Colon (tissue), 2 donors: Measurements from ENCODE around the gene PBX1.

Source experiments
- FAIRE-seq: peaks from 2 replicates; lab custom pipeline; 2012; peaks lifted over from hg19 to GRCh38; lab: Jason Lieb, UNC
- donor health status: control.
- donor health status: control.

PBX1 gene

GRCh38 chr1:164783778-164784555 is 225.0 kb downstream of the PBX1 start:
- no peak for FAIRE-seq

DNA sequence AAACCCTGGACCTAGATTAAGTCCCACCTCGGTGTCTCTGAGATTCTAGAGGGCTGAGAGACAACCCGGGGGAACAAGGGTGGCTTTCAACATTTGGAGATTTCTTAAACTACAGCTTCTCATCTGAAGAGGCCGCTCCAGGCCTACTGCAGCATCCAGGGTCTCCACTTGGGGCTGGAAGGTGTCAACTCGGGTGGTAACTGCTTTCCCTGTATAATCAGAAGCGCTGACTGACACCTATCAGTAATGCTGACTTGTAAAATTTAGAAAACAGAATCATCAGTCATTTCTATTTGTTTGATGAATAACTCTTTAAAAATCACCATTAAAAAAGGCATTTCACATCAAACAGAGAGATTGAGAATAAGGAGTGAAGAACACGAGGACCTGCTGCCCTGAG is 226.0 kb downstream of the PBX1 start:
- no peak for FAIRE-seq

- FAIRE-seq: no peak
These were observed 227.0 kb downstream of the PBX1 start for GRCh38 chr1:164785841-164786534.

- no peak for FAIRE-seq
These were observed 228.2 kb downstream of the PBX1 start for GRCh38 chr1:164786980-164787833.

- FAIRE-seq: no peak
These were observed 228.8 kb downstream of the PBX1 start for GRCh38 chr1:164787834-164788231.

DNA sequence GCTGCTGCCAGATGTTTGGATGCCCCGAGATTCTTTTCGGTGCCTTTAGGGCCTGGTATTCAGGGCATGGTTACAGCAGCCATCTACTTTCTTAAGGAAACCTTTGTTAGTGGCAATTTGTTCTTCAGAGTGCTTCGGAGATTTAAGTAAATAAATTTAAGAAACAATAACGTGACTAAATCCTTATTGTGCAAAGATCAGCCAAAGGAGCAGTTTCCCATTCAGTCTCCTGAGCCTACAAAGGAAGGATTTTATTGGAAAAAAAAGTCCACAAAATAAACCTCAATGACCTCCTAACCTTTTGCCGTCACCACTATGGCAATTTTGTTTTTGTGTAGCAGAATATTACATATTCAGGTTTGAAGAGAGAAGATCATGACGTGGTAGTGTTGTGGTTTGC is 231.1 kb downstream of the PBX1 start:
- no peak for FAIRE-seq

GRCh38 chr1:164792410-164793004 is 233.5 kb downstream of the PBX1 start:
- FAIRE-seq: no peak

GRCh38 chr1:164794356-164794755 is 235.4 kb downstream of the PBX1 start:
- no peak for FAIRE-seq

- no peak for FAIRE-seq
These were observed 237.9 kb downstream of the PBX1 start for GRCh38 chr1:164796916-164797315.

DNA sequence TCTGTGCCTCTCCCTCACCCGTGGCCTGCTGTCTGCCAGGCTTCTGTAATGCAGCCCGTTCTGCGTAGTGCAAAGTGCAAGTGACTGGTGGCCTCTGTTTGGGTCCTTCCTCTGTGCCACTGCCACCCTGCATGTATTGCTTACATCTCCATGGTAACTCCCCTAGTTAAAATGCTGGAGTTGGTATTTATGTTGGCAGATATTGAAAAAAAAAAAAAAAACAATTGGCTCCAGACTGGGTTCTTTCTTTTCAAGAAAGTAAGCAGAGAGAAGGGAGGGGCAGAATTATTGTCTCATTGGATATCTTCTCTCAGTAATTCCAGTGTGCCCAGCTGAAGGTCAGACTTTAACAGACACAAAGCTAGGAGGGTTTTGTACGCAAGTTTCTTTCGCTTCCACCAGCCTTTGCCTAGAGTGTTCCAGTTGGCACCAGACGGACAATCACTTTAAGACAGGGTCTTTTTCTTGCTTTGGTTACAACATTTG is 242.3 kb downstream of the PBX1 start:
- no peak for FAIRE-seq

- no peak for FAIRE-seq
These were observed 243.0 kb downstream of the PBX1 start for GRCh38 chr1:164801791-164802502.

GRCh38 chr1:164802529-164803282 is 243.7 kb downstream of the PBX1 start:
- peak; percentile 45 for FAIRE-seq

DNA sequence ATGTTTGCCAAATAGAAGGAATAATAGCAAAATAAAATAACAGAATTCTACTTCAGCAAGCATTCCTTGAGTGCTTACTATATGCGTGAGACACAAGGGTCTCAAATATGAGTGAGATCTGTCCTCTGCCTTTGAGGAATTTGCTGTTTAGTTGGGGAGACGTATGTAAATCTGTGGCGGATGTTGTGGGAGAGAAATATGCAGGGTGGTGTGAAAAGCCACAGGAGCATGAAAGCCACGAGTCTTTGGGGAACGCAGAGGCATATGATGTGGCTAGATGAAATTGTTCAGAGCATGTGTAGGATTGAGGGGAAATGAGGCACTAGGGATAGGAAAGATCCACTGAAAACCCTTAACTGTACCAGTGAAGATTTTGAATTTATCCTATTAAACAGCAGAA is 244.4 kb downstream of the PBX1 start:
- FAIRE-seq: no peak

- FAIRE-seq: no peak
These were observed 245.4 kb downstream of the PBX1 start for GRCh38 chr1:164804366-164804765.

DNA sequence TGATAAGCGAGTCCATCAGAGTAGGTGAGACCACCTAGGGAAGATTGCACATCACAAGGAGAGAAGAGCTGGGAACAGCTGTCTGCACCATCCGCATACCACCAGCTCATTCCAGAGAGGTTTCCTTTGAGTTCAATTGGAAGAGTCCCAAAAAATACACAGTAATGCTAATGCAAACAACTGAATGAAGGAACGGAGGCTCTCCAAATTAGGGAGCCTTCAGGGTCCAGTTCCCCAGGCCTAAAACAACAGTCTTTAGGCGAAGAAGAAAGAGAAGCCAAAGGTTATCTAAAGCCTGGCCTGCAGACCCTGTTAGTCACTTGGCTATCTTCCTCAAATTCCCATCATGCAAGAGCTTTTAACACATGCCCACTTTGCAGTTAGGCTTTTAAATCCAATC is 246.4 kb downstream of the PBX1 start:
- no peak for FAIRE-seq

DNA sequence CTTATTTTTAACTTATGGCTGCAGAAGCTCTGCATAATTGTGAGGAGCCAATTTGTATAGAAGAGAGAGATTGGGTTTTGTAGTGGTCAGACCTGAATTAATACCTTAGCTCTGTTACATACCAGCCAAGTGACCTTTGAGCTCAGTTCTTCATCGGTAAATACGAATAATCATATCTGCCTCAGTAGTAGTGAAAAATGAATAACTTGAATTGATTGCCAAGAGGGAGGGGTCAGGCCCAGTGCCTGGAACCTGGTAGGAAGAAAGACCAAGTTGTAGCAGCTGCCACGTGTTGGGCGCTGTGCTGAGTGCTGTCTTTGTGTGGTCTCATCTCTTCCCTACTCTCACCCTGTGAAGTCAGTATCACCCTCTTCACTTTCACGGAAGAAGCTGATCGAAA is 247.5 kb downstream of the PBX1 start:
- no peak for FAIRE-seq

GRCh38 chr1:164813776-164814175 is 254.8 kb downstream of the PBX1 start:
- no peak for FAIRE-seq

GRCh38 chr1:164821648-164822047 is 262.7 kb downstream of the PBX1 start:
- FAIRE-seq: no peak

- no peak for FAIRE-seq
These were observed 264.7 kb downstream of the PBX1 start for GRCh38 chr1:164823486-164824279.

DNA sequence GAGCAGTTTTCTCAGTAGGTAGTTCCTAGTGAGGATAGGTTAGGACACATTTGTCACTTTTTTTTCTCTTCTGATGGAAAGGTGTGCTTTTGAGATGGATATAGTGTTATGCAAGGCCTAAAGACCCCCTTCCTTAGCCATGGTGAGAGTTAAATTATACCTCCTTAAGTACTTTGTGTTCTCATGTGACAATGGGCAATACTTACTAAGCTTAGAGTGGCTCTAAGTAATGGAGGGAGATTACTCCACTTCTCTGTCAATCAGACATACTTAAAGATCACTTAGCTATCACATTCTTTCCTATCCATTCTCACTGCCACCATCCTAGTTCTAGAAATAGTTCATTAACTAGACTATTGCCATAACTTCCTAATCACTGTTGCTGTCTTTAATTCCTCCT is 265.6 kb downstream of the PBX1 start:
- no peak for FAIRE-seq
